Tibial nerve (tissue), 4 donors: Measurements from ENCODE around the gene KAT6B.

ENCODE experiments used
- CTCF ChIP-seq, 5 experiments: fragments of 200-600 bp in 3 of 5; fragments of 450-650 bp in 2 of 5; sonication (generic) in 3 of 5; IDR thresholded peaks; one replicate each; pipeline ENCODE4 v1.5.1; 2016 to 2019; ENCODE audit warnings: antibody characterized with exemption in 5 of 5, mild to moderate bottlenecking in 3 of 5, moderate library complexity in 2 of 5
- EP300 ChIP-seq, 2 donors: sonication (generic); formaldehyde crosslinking; IDR thresholded peaks; one replicate each; pipeline ENCODE4 v1.6.1; 2017; ENCODE audit warnings: antibody characterized with exemption in 2 of 2, mild to moderate bottlenecking in 1 of 2
- POLR2A ChIP-seq, 2 donors: fragments of 450-650 bp; IDR thresholded peaks; one replicate each; pipeline ENCODE4 v1.6.1; 2017; ENCODE audit warnings: antibody characterized with exemption in 2 of 2, mild to moderate bottlenecking in 2 of 2, moderate library complexity in 2 of 2

GRCh38 chr10:75033399-75034130, 207.2 kb downstream of the KAT6B start:
- TF ChIP-seq CTCF (IDR thresholded peaks at IDR 0.05), result no peak
- TF ChIP-seq POLR2A (IDR thresholded peaks at IDR 0.05), result no peak
- TF ChIP-seq EP300 (IDR thresholded peaks at IDR 0.05), result no peak
